HG02571 (cell line): ENCODE data around the gene SLC25A23.
"Not testable (repeated sequence)": the region's sequence is repeated elsewhere in the genome, so short reads cannot be mapped to it uniquely, and the experiment has no call there.

Experiments
- ATAC-seq: cut with Tn5 transposase; IDR thresholded peaks from one replicate; pipeline ENCODE4 v1.9.1; 2021; ENCODE audit warnings: mild to moderate bottlenecking, moderate library complexity; ENCODE audit not compliant: unreplicated experiment

Gene SLC25A23

GRCh38 chr19:6457958-6458694 lies 1.5 kb downstream of the SLC25A23 start:
- no peak for ATAC-seq

GRCh38 chr19:6455924-6456323 lies 3.7 kb downstream of the SLC25A23 start:
- ATAC-seq = no peak

DNA sequence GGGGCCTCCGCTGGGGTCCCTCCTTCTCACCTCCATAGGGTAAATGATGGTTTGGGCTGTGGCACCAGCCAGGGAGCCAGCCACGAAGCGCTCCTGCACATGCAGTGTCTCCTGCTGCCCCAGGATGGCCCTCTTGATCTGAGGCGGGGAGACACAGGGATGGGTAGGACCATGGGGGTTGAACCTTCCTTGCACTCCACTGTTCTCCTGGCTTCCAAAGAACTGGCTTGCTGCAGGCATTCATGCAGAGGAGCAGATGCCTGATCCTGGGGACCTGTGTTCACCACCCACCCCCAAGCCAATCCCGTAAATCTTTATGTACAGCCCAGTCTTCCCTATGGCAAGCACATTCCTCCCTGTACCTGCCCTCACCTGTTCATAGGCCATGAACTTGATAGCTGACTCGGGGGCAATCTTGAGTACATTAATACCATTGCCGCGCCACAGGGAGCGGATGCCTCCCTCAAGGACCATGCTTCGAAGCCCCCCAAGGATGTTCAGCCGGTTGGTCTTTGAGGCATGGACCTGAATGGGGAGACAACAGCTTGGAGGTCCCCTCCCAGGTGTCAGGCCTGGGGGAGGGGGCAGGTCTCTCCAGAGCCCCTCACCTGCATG lies 5.5 kb downstream of the SLC25A23 start:
- ATAC-seq = no peak

GRCh38 chr19:6452899-6453298 lies 6.7 kb downstream of the SLC25A23 start:
- no peak for ATAC-seq

DNA sequence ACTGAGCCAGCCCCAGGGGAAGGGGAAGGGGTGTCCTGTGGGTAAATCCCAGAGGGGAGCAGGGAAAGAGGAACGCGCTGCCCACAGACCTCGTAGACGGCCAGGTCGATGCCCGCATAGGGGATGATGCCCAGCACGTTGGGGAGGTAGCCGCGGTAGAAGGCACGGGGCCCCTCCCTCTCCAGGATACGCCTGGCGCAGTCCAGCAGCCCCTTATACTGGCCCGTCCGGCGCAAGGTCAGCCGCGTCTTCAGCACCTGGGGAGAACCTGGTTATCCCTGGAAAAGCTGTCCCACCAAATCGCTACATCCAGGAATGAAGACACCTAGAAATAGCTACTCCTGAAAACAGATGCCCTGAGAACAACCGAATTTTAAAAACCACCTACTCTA lies 7.4 kb downstream of the SLC25A23 start:
- no peak for ATAC-seq

DNA sequence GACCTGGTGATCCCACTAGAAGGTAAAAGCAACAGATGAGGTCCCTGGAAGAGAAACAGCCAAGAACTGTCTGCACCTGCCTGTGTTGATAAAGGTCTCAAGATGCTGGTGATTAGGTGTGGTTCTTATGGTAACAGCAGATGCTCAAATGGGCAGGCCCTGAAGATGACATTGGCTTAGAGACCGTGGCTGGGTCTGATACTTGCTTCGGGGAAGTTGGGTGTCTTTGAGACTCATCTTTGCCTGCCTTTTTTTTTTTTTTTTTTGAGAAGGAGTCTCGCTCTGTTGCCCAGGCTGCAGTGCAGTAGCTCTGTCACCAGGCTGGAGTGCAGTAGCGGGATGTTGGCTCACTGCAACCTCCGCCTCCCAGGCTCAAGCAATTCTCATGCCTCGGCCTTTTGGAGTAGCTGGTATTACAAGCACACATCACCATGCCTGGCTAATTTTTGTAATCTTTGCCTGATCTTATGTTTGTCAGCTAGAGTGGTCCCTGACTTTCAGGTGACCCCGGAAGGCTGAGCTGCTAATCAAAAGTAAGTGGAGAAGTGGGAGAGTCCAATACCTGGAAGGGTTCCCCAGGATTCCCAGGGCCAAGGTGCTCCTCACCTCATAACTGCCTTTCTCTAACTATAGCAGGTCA lies 7.9 kb downstream of the SLC25A23 start:
- ATAC-seq = no peak

- ATAC-seq = no peak
Measured at GRCh38 chr19:6450166-6450565, 9.4 kb downstream of the SLC25A23 start.

GRCh38 chr19:6448045-6448444 lies 11.5 kb downstream of the SLC25A23 start:
- no peak for ATAC-seq

- ATAC-seq = no peak
Measured at GRCh38 chr19:6446452-6446851, 13.1 kb downstream of the SLC25A23 start.

DNA sequence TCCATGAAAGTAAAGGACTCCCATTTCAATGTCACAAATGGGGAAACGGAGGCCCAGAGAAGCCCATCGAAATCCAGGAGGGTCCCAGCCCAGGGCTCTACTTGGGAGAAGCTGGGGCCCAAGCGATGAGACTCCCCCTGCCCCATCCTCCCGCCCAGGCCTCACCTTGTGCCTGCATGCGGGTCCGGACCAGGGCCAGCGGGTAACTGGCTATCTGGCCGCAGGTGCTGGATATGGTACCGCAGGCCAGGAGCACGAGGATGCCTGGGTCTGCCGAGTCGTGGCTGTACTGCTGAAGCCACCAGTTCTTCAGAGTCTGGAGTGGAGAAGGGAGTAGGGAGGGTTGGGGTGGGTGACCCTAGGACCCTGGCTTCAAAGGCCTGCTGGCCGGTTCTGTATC lies 15.6 kb downstream of the SLC25A23 start:
- no peak for ATAC-seq

GRCh38 chr19:6442087-6442688 lies 17.4 kb downstream of the SLC25A23 start:
- ATAC-seq = no peak

DNA sequence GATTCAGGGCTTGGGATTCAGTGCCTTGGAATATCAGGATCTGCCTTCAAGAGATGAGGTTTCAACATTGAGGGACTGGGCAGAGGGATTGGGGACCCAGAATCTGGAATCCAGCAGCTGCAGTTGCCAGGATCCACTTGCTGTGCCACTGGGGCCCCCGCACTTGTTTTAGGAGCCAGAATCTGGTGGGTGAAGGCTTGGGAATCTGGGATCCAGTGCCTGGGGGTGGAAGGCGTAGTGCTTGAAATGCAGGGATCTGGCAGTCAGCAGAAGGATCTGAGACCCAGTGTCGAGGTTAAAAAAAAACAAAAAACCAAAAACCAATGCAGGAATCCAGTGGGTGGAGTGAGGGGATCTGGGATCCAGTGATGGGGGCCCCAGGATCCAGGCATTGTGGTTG lies 18.7 kb downstream of the SLC25A23 start:
- ATAC-seq = no peak

GRCh38 chr19:6439743-6440142 lies 19.8 kb downstream of the SLC25A23 start:
- ATAC-seq = no peak

DNA sequence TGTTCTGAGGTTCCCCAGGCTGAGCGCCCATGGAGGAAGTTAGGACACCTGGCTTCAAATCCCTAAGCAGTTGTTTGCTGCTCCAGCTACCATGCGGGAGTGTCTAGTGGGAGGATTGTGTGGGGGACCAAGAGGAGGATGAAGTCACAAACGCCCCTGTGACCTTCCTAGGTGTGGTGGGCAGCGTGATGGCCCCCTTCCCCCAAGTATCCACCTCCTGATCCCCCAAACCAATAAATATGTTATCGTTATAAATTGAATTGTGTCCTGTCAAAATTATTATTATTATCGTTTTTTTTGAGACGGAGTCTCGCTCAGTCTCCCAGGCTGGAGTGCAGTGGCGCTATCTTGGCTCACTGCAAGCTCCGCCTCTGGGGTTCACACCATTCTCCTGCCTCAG lies 25.9 kb downstream of the SLC25A23 start, which contains the start of gene SLC25A41:
SLC25A41 (minus strand) TSS at position 101 of the 400 bp plus-strand sequence; CDS start at position 31, 70 bp downstream.
- no peak for ATAC-seq

GRCh38 chr19:6433165-6433564 lies 26.4 kb downstream of the SLC25A23 start:
- no peak for ATAC-seq

- no peak for ATAC-seq
Measured at GRCh38 chr19:6431891-6432290, 27.7 kb downstream of the SLC25A23 start.

GRCh38 chr19:6429419-6430221 lies 30.0 kb downstream of the SLC25A23 start:
- ATAC-seq = no peak

GRCh38 chr19:6428692-6429418 lies 30.7 kb downstream of the SLC25A23 start:
- not testable (repeated sequence) for ATAC-seq

- no peak for ATAC-seq
Measured at GRCh38 chr19:6427131-6427530, 32.5 kb downstream of the SLC25A23 start.
